ENCODE measurements around the gene METTL1.

- TF ChIP-seq CTCF (conservative IDR thresholded peaks at IDR 0.05; ENCODE audit: low read length) (no peak), EZH2phosphoT487 (IDR thresholded peaks at IDR 0.05; ENCODE audit: borderline replicate concordance) (no peak)
Observed at GRCh38 chr12:57797933-57798332, 26.0 kb upstream of the METTL1 start.

Measured in Loucy (cell line).